Thyroid gland (tissue), 4 donors: ENCODE data around the gene FOXP1.

Experiments
- CTCF ChIP-seq, 6 experiments: fragments of 200-600 bp in 3 of 6; fragments of 450-650 bp in 3 of 6; sonication (generic) in 3 of 6; IDR thresholded peaks; one replicate each; pipeline ENCODE4 v1.5.1; 2016 to 2019; ENCODE audit warnings: antibody characterized with exemption in 6 of 6, mild to moderate bottlenecking in 2 of 6, inconsistent platforms in 1 of 6, moderate library complexity in 1 of 6
- POLR2A ChIP-seq, 2 donors: fragments of 450-650 bp; IDR thresholded peaks; one replicate each; pipeline ENCODE4 v1.6.1; 2017; ENCODE audit warnings: antibody characterized with exemption in 2 of 2, mild to moderate bottlenecking in 2 of 2, moderate library complexity in 1 of 2

- TF ChIP-seq CTCF (IDR thresholded peaks at IDR 0.05) (no peak), POLR2A (IDR thresholded peaks at IDR 0.05) (no peak)
Observed at GRCh38 chr3:70959506-70960291, 623.8 kb downstream of the FOXP1 start.
